ENCODE measurements around the gene ASAP2.

DNA sequence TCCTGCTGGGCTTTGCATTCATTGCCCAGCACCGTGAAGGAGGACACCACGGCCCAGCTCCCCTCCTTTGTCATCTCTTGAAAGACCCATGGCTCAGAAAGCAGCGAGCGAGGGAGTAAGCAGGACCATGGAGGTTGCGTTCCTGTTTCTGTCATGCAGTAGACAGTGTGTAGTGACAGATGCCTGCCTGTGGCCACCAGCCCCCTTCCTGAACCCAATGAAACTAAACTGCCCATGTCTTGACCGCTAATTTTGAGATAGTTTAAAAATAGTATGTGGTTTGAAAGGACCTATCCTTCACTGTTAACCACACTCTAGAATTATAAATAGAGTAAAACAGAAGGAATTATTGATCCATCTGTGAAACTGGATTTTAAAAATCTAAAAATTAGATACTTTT is 88.2 kb downstream of the ASAP2 start:
- TF ChIP-seq POLR2A (IDR thresholded peaks at IDR 0.05) = no peak
- no peak for TF ChIP-seq EP300 (IDR thresholded peaks at IDR 0.05)
- TF ChIP-seq, protein P1, sequence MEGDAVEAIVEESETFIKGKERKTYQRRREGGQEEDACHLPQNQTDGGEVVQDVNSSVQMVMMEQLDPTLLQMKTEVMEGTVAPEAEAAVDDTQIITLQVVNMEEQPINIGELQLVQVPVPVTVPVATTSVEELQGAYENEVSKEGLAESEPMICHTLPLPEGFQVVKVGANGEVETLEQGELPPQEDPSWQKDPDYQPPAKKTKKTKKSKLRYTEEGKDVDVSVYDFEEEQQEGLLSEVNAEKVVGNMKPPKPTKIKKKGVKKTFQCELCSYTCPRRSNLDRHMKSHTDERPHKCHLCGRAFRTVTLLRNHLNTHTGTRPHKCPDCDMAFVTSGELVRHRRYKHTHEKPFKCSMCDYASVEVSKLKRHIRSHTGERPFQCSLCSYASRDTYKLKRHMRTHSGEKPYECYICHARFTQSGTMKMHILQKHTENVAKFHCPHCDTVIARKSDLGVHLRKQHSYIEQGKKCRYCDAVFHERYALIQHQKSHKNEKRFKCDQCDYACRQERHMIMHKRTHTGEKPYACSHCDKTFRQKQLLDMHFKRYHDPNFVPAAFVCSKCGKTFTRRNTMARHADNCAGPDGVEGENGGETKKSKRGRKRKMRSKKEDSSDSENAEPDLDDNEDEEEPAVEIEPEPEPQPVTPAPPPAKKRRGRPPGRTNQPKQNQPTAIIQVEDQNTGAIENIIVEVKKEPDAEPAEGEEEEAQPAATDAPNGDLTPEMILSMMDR (IDR thresholded peaks at IDR 0.05) = no peak
- TF ChIP-seq POLR2AphosphoS5 (IDR thresholded peaks at IDR 0.05) = no peak
